Loucy (cell line): ENCODE measurements around the gene GPR55.
A peak's percentile ranks its signal among the peaks of the same experiment; 100 is the strongest.

ENCODE experiments used
- H2AFZ ChIP-seq: fragments of 200-600 bp; sonication (generic); 2 replicates; pipeline ENCODE4 v1.6.0; 2016; ENCODE audit warnings: antibody characterized with exemption, mild to moderate bottlenecking, low read length, moderate library complexity
- H3F3A ChIP-seq: fragments of 200-600 bp; 2 replicates; pipeline ENCODE4 v1.6.0; 2016; ENCODE audit warnings: antibody characterized with exemption, low read depth, mild to moderate bottlenecking
- H3K27me3 ChIP-seq: fragments of 200-600 bp; sonication (generic); 2 replicates; pipeline ENCODE4 v1.6.1; 2014; ENCODE audit warnings: low read length, mild to moderate bottlenecking; ENCODE audit not compliant: insufficient read depth, poor library complexity, severe bottlenecking
- H3K36me3 ChIP-seq: fragments of 200-600 bp; sonication (generic); 2 replicates; pipeline ENCODE4 v1.6.1; 2016; ENCODE audit warnings: low read length; ENCODE audit not compliant: insufficient read depth
- H3K4me1 ChIP-seq: fragments of 200-600 bp; sonication (generic); 2 replicates; pipeline ENCODE4 v1.5.1; 2014; ENCODE audit warnings: low read length, mild to moderate bottlenecking; ENCODE audit not compliant: insufficient read depth, poor library complexity, severe bottlenecking
- H3K4me2 ChIP-seq: fragments of 200-600 bp; sonication (generic); 2 replicates; pipeline ENCODE4 v1.6.0; 2014; ENCODE audit warnings: antibody characterized with exemption, low read length, low read depth, mild to moderate bottlenecking; ENCODE audit not compliant: poor library complexity, severe bottlenecking
- H3K4me3 ChIP-seq: fragments of 200-600 bp; sonication (generic); 2 replicates; pipeline ENCODE4 v1.5.1; 2014; ENCODE audit warnings: low read length, mild to moderate bottlenecking, mixed read lengths; ENCODE audit not compliant: poor library complexity, severe bottlenecking
- H3K79me2 ChIP-seq: fragments of 200-600 bp; sonication (generic); 2 replicates; pipeline ENCODE4 v1.6.1; 2014; ENCODE audit warnings: low read length; ENCODE audit not compliant: insufficient read depth
- H3K9ac ChIP-seq: fragments of 200-600 bp; sonication (generic); 2 replicates; pipeline ENCODE4 v1.6.0; 2014; ENCODE audit warnings: mild to moderate bottlenecking, low read depth, low read length, moderate library complexity; ENCODE audit not compliant: poor library complexity, severe bottlenecking
- H3K9me2 ChIP-seq: fragments of 200-600 bp; sonication (generic); replicated peaks from 2 replicates; pipeline ENCODE4 v1.6.1; 2016; ENCODE audit warnings: low read depth, low read length, mixed read lengths
- H3K9me3 ChIP-seq: fragments of 200-600 bp; sonication (generic); 2 replicates; pipeline ENCODE4 v1.6.1; 2014; ENCODE audit warnings: mild to moderate bottlenecking, antibody characterized with exemption, low read length, low read depth; ENCODE audit not compliant: insufficient read depth
- H4K20me1 ChIP-seq: fragments of 200-600 bp; sonication (generic); 2 replicates; pipeline ENCODE4 v1.6.0; 2014; ENCODE audit warnings: antibody characterized with exemption, low read length, mild to moderate bottlenecking; ENCODE audit not compliant: insufficient read depth, poor library complexity, severe bottlenecking
- CTCF ChIP-seq: fragments of 200-600 bp; sonication (generic); conservative IDR thresholded peaks from 2 replicates; pipeline ENCODE4 v1.5.1; 2014; ENCODE audit warnings: mild to moderate bottlenecking, antibody characterized with exemption, low read length
- EZH2phosphoT487 ChIP-seq: fragments of 200-600 bp; IDR thresholded peaks from 2 replicates; pipeline ENCODE4 v1.6.1; 2018; ENCODE audit warnings: antibody characterized with exemption, mild to moderate bottlenecking, moderate library complexity, borderline replicate concordance

Gene GPR55

GRCh38 chr2:230868161-230868946 is 56.7 kb downstream of the GPR55 start:
- Histone ChIP-seq H3K79me2 (peaks cover 85% of the 10 kb centered on the region), H3K9me2 (no peaks in the 10 kb centered on the region), H3K4me2 (peak overlapping the region; percentile 95), H2AFZ (no peak overlapping the region), H3K36me3 (no peaks in the 10 kb centered on the region; the same call in 1 of the 2 replicates), H3K9me3 (no peaks in the 10 kb centered on the region), H3K9ac (peak overlapping the region; percentile 25), H3K27me3 (peaks cover 4% of the 10 kb centered on the region), H3F3A (0 out of 2 replicates have a peak, but pooled peaks cover 8% of the 10 kb centered on the region), H3K4me3 (peak overlapping the region; percentile 28), H3K4me1 (peaks cover 49% of the 10 kb centered on the region), H4K20me1 (peaks cover 44% of the 10 kb centered on the region)
- TF ChIP-seq EZH2phosphoT487: no peak
- TF ChIP-seq CTCF: no peak

GRCh38 chr2:230866756-230867523 is 58.1 kb downstream of the GPR55 start:
- Histone ChIP-seq H3K4me2 (peak overlapping the region; percentile 95), H2AFZ (no peak overlapping the region), H3K4me1 (peaks cover 49% of the 10 kb centered on the region), H3K9me3 (no peaks in the 10 kb centered on the region), H4K20me1 (peaks cover 36% of the 10 kb centered on the region), H3K27me3 (peaks cover 4% of the 10 kb centered on the region), H3K36me3 (no peaks in the 10 kb centered on the region; the same call in 1 of the 2 replicates), H3K4me3 (peak overlapping the region; percentile 97), H3K9me2 (no peaks in the 10 kb centered on the region), H3K79me2 (peaks cover 71% of the 10 kb centered on the region), H3K9ac (peak overlapping the region; percentile 98), H3F3A (0 out of 2 replicates have a peak, but pooled peaks cover 8% of the 10 kb centered on the region)
- no peak for TF ChIP-seq EZH2phosphoT487
- no peak for TF ChIP-seq CTCF

DNA sequence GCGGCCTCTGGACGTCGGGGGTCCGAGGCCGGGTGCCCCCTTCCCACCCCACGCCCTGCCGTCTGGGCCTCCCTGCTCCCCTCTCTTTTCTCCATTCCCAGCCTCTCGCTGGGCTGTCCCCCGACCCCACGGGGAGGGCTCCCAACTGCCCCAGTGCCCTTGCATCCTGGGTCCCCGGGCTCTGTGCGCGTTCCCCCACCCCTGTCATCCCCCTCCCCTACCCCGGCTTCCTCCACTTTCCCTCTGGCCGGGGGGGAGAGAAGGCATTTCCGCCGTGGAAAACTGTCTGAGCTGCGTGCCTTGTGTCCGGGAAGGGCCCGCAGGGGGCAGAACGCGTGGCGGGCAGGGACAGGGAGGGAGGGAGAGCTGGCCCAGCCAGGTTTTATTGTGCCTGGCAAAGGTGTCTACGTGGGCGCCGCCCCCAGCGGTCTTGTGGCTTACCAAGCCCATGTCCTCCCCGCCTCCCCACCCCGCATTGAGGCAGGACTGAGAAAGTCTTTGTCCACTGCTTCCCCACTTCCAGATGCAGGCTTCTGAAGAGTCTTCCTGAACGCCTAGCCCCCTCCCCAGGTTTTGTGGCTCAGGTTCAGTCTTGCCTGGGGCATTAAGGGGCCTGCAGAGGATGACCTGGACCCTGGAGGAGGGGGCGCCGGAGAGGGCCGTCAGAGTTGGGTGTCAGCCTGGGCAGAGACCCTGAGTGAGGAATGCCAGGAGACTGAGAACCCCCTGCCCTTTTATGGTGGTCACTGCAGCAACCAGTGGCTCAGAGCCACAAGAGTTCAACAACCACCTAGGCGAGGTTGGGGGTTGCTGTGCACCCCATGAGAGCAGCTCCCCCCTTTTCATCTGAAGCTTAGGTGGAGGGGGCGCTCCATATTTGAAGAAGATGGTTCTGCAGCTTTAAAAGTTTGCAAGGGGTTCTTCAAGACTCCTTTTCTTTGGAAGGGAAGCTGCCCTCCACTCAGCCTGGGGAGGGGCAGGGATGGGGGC is 59.0 kb downstream of the GPR55 start:
- H3K9me2 ChIP-seq: no peaks in the 10 kb centered on the region
- peak overlapping the region; percentile 98 for H3K9ac ChIP-seq
- H4K20me1 ChIP-seq: peaks cover 33% of the 10 kb centered on the region
- no peaks in the 10 kb centered on the region for H3K9me3 ChIP-seq
- no peak for TF ChIP-seq EZH2phosphoT487
- TF ChIP-seq CTCF: no peak
- H3F3A ChIP-seq: 0 out of 2 replicates have a peak, but pooled peaks cover 8% of the 10 kb centered on the region
- peaks cover 62% of the 10 kb centered on the region for H3K79me2 ChIP-seq
- H3K4me1 ChIP-seq: peaks cover 47% of the 10 kb centered on the region
- H3K4me2 ChIP-seq: peak overlapping the region; percentile 95
- H2AFZ ChIP-seq: peak overlapping the region; percentile 73; the same call in 1 of the 2 replicates
- H3K36me3 ChIP-seq: no peaks in the 10 kb centered on the region; the same call in 1 of the 2 replicates
- H3K27me3 ChIP-seq: peaks cover 4% of the 10 kb centered on the region
- peak overlapping the region; percentile 97 for H3K4me3 ChIP-seq
